CD4-positive, alpha-beta T cell treated with Interleukin-15 for 4 hours (primary cell): ENCODE measurements around the gene ST14.
"Not testable (repeated sequence)": the region's sequence is repeated elsewhere in the genome, so short reads cannot be mapped to it uniquely, and the experiment has no call there.

Experiments used
- DNase-seq: peaks from one replicate; pipeline ENCODE4 v3.0.0-alpha.2; 2020; ENCODE audit warnings: low spot score

ST14 gene

GRCh38 chr11:130164221-130164570 is 4.6 kb downstream of the ST14 start:
- no peak for DNase-seq

- DNase-seq, result no peak
Observed at GRCh38 chr11:130165601-130166456, 6.2 kb downstream of the ST14 start.

DNA sequence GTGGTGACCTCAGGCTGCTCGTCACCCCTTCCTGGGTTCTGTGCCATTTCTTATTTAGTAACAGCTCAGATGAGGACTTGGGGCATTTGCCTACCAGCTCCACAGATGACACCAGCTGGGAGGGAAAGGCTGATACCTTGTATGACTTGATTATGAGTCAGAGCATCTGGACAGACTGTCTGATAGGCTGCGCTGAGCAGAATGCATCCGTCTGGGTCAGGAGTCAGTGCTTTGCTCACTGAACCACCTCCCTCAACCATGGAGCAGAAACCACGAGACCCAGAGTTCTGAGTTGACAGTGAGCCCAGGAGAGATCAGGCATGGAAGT is 6.8 kb downstream of the ST14 start:
- DNase-seq, result no peak

DNA sequence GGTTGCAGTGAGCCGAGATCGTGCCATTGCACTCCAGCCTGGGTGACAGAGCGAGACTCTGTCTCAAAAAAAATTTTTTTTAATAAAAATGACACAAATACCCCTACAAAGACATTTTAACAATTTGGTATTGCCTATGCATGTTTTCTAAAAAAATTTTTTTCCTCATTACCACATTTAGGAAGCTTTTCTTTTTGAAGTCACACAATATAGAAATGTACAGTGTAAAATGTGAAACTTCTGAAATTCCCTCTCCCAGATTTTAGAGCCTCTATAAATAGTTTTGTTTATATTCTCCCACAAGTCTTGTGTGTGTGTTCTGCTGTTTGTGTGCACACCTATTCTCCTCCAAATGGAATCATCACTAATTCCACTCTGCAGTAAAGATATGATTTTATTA is 7.6 kb downstream of the ST14 start:
- DNase-seq, result no peak

DNA sequence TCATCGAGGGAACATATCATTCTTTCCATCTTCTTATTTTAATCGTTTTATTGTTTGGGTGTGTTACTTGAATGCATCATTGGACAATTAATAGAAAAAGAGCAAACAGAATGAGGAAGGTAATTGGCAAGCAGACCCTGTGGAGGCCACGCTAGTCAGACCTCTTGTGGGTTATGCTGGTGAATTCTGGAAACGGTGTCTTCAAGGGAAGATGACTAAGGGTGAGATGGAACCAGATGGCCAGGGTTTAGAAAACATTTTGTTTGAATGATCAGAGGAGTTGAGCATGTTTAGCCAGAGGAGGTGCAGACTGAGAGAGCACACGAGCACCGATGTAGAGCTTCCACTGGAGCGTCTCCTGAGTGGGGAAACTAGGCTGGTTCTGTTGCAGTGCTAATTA is 8.5 kb downstream of the ST14 start:
- no peak for DNase-seq

GRCh38 chr11:130170345-130170744 is 10.8 kb downstream of the ST14 start:
- DNase-seq, result no peak

DNA sequence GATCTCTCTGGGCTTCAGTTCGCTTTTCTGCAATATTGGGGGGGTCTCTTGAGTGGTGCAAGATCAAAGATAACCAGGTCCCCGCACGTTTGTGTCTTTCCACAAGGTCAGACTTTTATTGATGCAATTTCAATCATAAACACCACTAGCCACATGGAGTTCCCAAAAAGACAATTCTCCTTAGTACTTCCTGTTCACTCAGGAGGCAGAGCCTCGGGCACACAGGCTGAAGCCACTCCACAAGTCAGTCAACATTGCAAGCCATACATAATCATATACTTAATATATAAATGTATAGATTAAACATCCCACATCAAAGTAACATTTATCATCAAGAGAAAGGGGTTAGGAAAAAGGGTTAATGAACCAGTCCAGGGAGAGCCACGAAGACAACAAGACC is 12.0 kb downstream of the ST14 start:
- DNase-seq, result no peak

- not testable (repeated sequence) for DNase-seq
Observed at GRCh38 chr11:130172001-130172400, 12.4 kb downstream of the ST14 start.

DNA sequence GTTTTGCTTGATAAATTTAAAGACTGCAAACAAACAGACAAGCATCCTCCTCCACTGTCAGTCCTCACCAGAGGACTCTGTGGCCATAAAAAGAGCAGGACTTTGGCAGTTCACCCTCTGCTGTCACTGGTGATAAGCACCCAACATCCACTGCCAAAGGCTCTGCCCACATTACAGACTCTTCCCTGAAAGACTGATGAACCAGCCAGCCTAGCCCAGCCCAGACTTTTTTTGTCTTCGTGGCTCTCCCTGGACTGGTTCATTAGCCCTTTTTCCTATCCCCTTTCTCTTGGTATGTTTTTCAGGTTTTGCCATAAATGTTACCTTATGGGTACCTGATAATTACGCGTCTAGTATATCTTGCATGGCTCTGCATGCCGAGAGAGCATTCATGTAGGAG is 15.1 kb downstream of the ST14 start:
- no peak for DNase-seq

DNA sequence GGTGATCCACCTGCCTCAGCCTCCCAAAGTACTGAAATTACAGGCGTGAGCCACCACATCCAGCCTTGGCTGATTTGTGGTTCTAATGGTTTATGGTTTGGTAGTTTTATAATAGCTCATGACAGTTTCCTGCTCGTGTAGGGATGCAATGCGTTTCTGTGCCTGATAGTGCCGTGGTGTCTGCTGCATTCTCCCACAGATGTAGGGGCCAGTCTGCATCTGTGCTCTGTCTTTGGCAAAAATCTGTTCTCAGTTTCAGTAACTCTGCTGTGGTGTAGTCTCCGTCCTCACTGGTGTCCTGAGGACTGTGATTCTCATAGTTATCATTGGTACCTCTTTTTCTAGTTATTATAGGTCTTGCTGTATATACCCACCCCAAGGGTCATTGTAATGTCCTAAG is 16.3 kb downstream of the ST14 start:
- no peak for DNase-seq

DNA sequence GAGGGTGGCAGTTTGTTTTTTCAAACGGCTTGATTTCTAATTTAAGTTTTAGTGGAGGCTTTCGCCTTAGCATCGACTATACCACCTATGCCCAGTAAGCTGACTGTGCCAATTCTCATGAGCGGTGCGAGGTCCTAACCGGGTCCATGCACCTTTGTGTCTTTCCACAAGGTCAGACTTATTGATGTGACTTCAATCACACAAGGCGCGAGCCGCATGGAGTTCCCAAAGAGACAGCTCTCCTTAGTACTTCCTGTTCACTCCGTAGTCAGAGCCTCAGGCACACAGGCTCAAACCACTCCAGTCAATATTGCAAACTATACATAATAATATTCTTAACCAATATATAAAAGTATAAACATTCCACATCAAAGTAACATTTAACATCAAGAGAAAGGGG is 18.2 kb downstream of the ST14 start:
- no peak for DNase-seq

GRCh38 chr11:130178441-130179339 is 19.1 kb downstream of the ST14 start:
- no peak for DNase-seq

- no peak for DNase-seq
Observed at GRCh38 chr11:130179396-130180306, 20.1 kb downstream of the ST14 start.

GRCh38 chr11:130180491-130180890 is 20.9 kb downstream of the ST14 start:
- DNase-seq, result no peak

- no peak for DNase-seq
Observed at GRCh38 chr11:130180896-130181294, 21.3 kb downstream of the ST14 start.

DNA sequence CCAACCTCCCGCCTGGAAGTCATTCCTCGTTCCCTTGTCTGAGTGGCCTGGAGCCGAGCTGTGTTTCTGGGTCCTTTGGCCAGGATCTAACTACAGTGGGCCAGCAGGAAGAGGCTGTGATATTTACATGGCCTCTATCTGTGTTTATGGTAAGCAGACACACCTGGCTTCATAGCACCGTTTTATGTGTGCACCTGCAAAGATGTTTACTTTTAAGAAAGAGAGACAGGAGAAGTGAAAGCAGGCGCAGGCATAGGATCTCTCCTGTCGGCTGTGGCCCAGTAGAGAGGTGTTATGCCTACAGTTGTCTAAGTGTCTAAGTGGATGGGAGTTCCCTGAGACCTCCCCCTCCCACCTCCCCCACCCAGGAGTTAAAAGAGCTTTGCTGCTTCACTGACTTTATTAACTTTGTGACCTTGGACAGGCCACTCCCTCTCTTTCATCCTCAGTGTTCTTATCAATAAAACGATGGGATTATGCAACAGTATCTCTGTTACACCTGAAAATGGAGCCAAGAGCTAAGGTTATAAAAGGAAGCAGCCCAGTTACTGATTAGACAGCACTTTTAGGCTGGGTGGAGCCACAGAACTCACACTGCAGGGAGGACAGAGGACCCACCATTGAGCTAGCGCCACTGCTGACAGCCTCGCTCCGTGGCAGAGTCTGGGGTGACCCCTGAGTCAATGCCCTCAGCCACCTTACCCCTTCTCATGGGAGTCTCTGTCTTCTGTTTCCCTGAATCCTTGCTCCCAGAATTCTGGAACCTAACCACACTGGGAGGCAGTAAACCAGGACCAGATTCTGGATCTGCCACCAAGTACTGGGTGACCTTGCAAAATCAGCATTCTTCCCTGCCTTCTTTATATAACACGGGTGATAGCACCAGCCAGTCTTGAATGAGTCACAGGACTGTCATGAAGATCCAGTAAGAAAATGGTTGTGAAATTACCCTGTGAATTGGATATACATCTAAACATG is 22.0 kb downstream of the ST14 start:
- DNase-seq, result no peak

GRCh38 chr11:130183878-130184610 is 24.5 kb downstream of the ST14 start:
- DNase-seq, result no peak

GRCh38 chr11:130187096-130187495 is 27.5 kb downstream of the ST14 start:
- DNase-seq, result no peak

DNA sequence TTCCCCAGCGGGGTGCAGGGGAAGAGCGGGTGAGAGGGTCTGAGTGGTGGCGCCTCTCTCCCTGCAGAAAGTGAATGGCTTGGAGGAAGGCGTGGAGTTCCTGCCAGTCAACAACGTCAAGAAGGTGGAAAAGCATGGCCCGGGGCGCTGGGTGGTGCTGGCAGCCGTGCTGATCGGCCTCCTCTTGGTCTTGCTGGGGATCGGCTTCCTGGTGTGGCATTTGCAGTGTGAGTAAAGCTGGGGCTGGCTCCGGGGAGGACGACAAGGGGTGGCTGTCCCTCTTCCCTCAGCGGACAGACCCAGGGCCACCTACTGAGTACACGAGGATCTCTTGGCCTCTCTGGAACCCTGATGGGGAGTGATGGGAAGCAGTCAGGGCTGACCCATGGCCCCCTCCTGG is 28.5 kb downstream of the ST14 start:
- DNase-seq, result no peak

DNA sequence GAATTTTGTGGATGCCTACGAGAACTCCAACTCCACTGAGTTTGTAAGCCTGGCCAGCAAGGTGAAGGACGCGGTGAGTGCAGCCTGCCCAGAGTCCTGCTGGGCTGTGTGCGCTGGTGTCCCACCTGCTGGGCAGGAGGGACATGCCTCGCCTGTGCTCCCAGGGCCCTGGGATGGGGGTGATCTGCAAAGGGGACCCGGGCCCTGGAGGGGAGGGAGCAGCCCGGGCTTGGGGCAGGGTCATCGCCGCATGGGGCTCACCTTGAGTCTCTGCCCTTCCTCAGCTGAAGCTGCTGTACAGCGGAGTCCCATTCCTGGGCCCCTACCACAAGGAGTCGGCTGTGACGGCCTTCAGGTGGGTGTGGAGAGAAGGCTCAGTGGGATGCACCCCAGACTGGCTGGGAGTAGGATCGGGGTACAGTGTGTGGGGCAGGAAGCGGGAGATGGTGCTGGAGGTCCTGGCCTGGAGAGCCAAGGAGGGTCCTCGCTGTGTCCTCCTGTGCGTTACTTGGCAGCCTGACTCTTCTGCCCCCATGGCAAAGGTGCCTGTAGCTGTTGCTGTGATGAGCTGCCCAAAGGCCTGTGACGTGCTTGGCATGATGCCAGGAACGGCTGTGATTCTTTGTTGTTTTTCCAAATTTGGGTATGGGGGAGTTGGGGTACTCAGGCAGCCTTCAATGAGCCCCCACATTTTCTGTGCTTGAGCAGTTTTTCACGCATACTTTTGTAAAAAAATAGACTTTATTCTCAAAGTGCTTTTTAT is 29.2 kb downstream of the ST14 start:
- no peak for DNase-seq
